HepG2 (cell line): ENCODE measurements around the gene GALNT10. TPM values are rescaled to one million over a fixed set of nuclear protein-coding genes. Genes with fewer than 3 reads are reported as not detected.
A peak's percentile ranks its signal among the peaks of the same experiment; 100 is the strongest.

Experiments
- ATAC-seq: fragments of 200-7000 bp; cut with Tn5 transposase; 3 replicates; pipeline ENCODE4 v1.9.1; 2020; ENCODE audit warnings: mild to moderate bottlenecking, moderate library complexity
- BruUV-seq: library from RNA; stranded (reverse); fragments of 400-500 nt; replicated peaks from 2 replicates; lab custom pipeline; 2021; lab: Mats Ljungman, UMichigan
- CTCF ChIA-PET: fragments of 300-600 bp; formaldehyde crosslinking; extraction: SDS; loops from one replicate; lab custom pipeline; 2021; ENCODE audit warnings: low total read pairs, inconsistent platforms, low intra/inter-chr PET ratio; lab: Yijun Ruan, JAX
- POLR2A ChIA-PET: fragments of 350-600 bp; sonication (Branson Sonifier 250); formaldehyde crosslinking; loops from one replicate; lab custom pipeline; 2020; ENCODE audit warnings: antibody characterized with exemption, inconsistent platforms; lab: Yijun Ruan, JAX
- DNase-seq: peaks from one replicate; pipeline ENCODE4 v3.0.0-alpha.2; 2015; ENCODE audit warnings: low spot score
- FAIRE-seq: peaks from 3 replicates; lab custom pipeline; 2011; peaks lifted over from hg19 to GRCh38; lab: Jason Lieb, UNC
- H2AFZ ChIP-seq: one replicate; pipeline ENCODE4 v1.6.1; 2011; ENCODE audit warnings: low read length, inconsistent platforms
- H3K27ac ChIP-seq: fragments of 300-600 bp; 3 replicates; pipeline ENCODE4 v1.8.0; 2011; ENCODE audit warnings: mixed run types, mild to moderate bottlenecking, mixed read lengths, low read length, inconsistent platforms; ENCODE audit not compliant: insufficient read depth; ENCODE audit errors: extremely low read length
- H3K27me3 ChIP-seq, 2 experiments: fragments of 200-600 bp in 1 of 2; 2 replicates in 1 of 2; 3 replicates in 1 of 2; pipeline versions ENCODE4 v1.6.0 to v1.8.0; 2011; ENCODE audit warnings: low read length in 2 of 2, mild to moderate bottlenecking in 2 of 2, moderate library complexity in 2 of 2, inconsistent platforms in 1 of 2; ENCODE audit not compliant: insufficient read depth in 2 of 2, control insufficient read depth in 1 of 2
- H3K36me3 ChIP-seq, 2 experiments: fragments of 200-600 bp in 1 of 2; replicated peaks in 1 of 2; 2 replicates in 1 of 2; 3 replicates in 1 of 2; pipeline versions ENCODE4 v1.5.1 to v1.8.0; 2011; ENCODE audit warnings: low read length in 2 of 2, inconsistent platforms in 1 of 2; ENCODE audit not compliant: insufficient read depth in 2 of 2, control insufficient read depth in 1 of 2
- H3K4me1 ChIP-seq: 2 replicates; pipeline ENCODE4 v1.5.1; 2012; ENCODE audit warnings: low read length, inconsistent platforms; ENCODE audit not compliant: insufficient read depth
- H3K4me2 ChIP-seq: 2 replicates; pipeline ENCODE4 v1.6.0; 2011; ENCODE audit warnings: low read depth, low read length, inconsistent platforms
- H3K4me3 ChIP-seq, 3 experiments: fragments of 200-600 bp in 1 of 3; sonication (generic), shearing (Covaris generic) in 1 of 3; replicated peaks in 1 of 3; 2 replicates each; pipeline ENCODE4 v1.5.1; 2011 to 2016; ENCODE audit warnings: low read length in 3 of 3, inconsistent platforms in 2 of 3, low read depth in 2 of 3, mild to moderate bottlenecking in 2 of 3, control low read depth in 1 of 3, mixed read lengths in 1 of 3; ENCODE audit not compliant: insufficient read depth in 1 of 3
- H3K79me2 ChIP-seq: one replicate; pipeline ENCODE4 v1.6.1; 2011; ENCODE audit warnings: low read length, inconsistent platforms; ENCODE audit not compliant: insufficient read depth
- H3K9ac ChIP-seq: 2 replicates; pipeline ENCODE4 v1.6.0; 2011; ENCODE audit warnings: mild to moderate bottlenecking, low read depth, low read length, inconsistent platforms; ENCODE audit not compliant: insufficient read depth
- H3K9me3 ChIP-seq: 2 replicates; pipeline ENCODE4 v1.5.1; 2012; ENCODE audit warnings: mild to moderate bottlenecking, low read length
- H4K20me1 ChIP-seq: 2 replicates; pipeline ENCODE4 v1.6.0; 2011; ENCODE audit warnings: inconsistent platforms, mild to moderate bottlenecking, low read length, moderate library complexity; ENCODE audit not compliant: insufficient read depth
- FOXA1 ChIP-seq, 2 experiments: fragments of 450-650 bp in 1 of 2; sonication (generic) in 1 of 2; formaldehyde crosslinking in 1 of 2; IDR thresholded peaks; 2 replicates each; pipeline versions ENCODE4 v1.4.0 to v1.6.1; 2016 to 2020; ENCODE audit warnings: missing genetic modification reagents in 1 of 2
- HIC2 ChIP-seq: sonication (generic); formaldehyde crosslinking; IDR thresholded peaks from 2 replicates; pipeline ENCODE4 v1.9.0; 2022; ENCODE audit warnings: low read depth, missing genetic modification reagents
- KDM3A ChIP-seq: IDR thresholded peaks from 2 replicates; pipeline ENCODE4 v1.6.1; 2018; ENCODE audit warnings: low read depth, missing compliant biosample characterization
- MAFF ChIP-seq: IDR thresholded peaks from 2 replicates; pipeline ENCODE4 v1.6.1; 2011; ENCODE audit warnings: low read depth, low read length, improper control_type of control experiment
- NFYB ChIP-seq: sonication (generic); formaldehyde crosslinking; IDR thresholded peaks from 2 replicates; pipeline ENCODE4 v1.4.0; 2020; ENCODE audit warnings: missing genetic modification reagents
- SNAPC5 ChIP-seq: sonication (generic); formaldehyde crosslinking; IDR thresholded peaks from 2 replicates; pipeline ENCODE4 v1.8.1; 2023; ENCODE audit warnings: mild to moderate bottlenecking, missing genetic modification reagents, borderline replicate concordance
- TOPORS ChIP-seq: sonication (generic); formaldehyde crosslinking; IDR thresholded peaks from 2 replicates; pipeline ENCODE4 v1.8.0; 2023; ENCODE audit warnings: mild to moderate bottlenecking, missing genetic modification reagents
- ZNF263 ChIP-seq: sonication (generic); formaldehyde crosslinking; IDR thresholded peaks from 2 replicates; pipeline ENCODE4 v1.4.0; 2020; ENCODE audit warnings: missing genetic modification reagents
- ZNF441 ChIP-seq: sonication (generic); formaldehyde crosslinking; IDR thresholded peaks from 2 replicates; pipeline ENCODE4 v1.7.0; 2021; ENCODE audit warnings: missing genetic modification reagents, borderline replicate concordance
- ZNF569 ChIP-seq: sonication (generic); formaldehyde crosslinking; IDR thresholded peaks from 2 replicates; pipeline ENCODE4 v1.5.0; 2020; ENCODE audit warnings: mild to moderate bottlenecking, missing genetic modification reagents, moderate library complexity, borderline replicate concordance
- ZNF773 ChIP-seq: sonication (generic); formaldehyde crosslinking; IDR thresholded peaks from 2 replicates; pipeline ENCODE4 v1.4.0; 2020; ENCODE audit warnings: missing genetic modification reagents, borderline replicate concordance
- WGBS: methylation state at CpG from one replicate; pipeline ENCODE4 v1.1.6; 2017; ENCODE audit warnings: low lambda C conversion rate; 5-methylcytosine and 5-hydroxymethylcytosine counted together
- in situ Hi-C: cut with HindIII; loops from 2 replicates; pipeline ENCODE4 v1.10.0; 2017; ENCODE audit warnings: low pct_unique_long_range_greater_than_20kb; ENCODE audit not compliant: extremely low pct_ligation_motif_present
- intact Hi-C: fragments of 100-400 bp; cut with micrococcal nuclease; formaldehyde crosslinking; loops from one replicate; pipeline ENCODE4 v1.10.0; 2022; ENCODE audit not compliant: unreplicated experiment
- polyA plus RNA-seq, 8 experiments: library from polyadenylated mRNA; depleted of rRNA in 3 of 8; stranded (reverse) in 7 of 8; unstranded in 1 of 8; fragments of >200 nt; fragmentation: Illumina TruSeq in 4 of 8; extraction: Trizol in 4 of 8; gene quantifications; 2 replicates each; pipeline versions ENCODE4 v1.2.1 to v1.2.3, GENCODE V29; 2011 to 2016; ENCODE audit warnings: low read depth in 4 of 8, missing spikeins in 1 of 8, mixed read lengths in 1 of 8; ENCODE audit not compliant: insufficient read depth in 1 of 8
- total RNA-seq, 5 experiments: library from RNA; depleted of rRNA; stranded (reverse); fragments of >200 nt; fragmentation: Illumina TruSeq; extraction: Trizol; gene quantifications; 2 replicates each; pipeline ENCODE4 v1.2.3, GENCODE V29; 2016; ENCODE audit warnings: low read depth in 1 of 5

Gene GALNT10
- total and polyA plus RNA-seq, 2 of the 13 experiments (the other 11 are each of a cell fraction or from before 2014, with no cell fraction given): 8.1 to 11.2 TPM

GRCh38 chr5:154206311-154206710 lies 15.8 kb downstream of the GALNT10 start (continued):
- TF ChIP-seq FOXA1 (IDR thresholded peaks at IDR 0.05): no peak
- no peak for TF ChIP-seq FOXA1 (CRISPR knock-in tag; IDR thresholded peaks at IDR 0.05)
- TF ChIP-seq ZNF773 (CRISPR knock-in tag): no peak
- no peak for TF ChIP-seq ZNF441 (CRISPR knock-in tag)
- no peak for TF ChIP-seq KDM3A (CRISPR knock-in tag)
- no peak for TF ChIP-seq MAFF
- TF ChIP-seq SNAPC5 (CRISPR knock-in tag): no peak
- no peak for TF ChIP-seq HIC2
- TF ChIP-seq ZNF569 (CRISPR knock-in tag): no peak
- no peak for TF ChIP-seq TOPORS (CRISPR knock-in tag)

GRCh38 chr5:154207204-154207603 lies 16.7 kb downstream of the GALNT10 start:
- H3K27me3 ChIP-seq: no peaks in the 10 kb centered on the region
- H3K9ac ChIP-seq: no peak overlapping the region
- FAIRE-seq (peak; percentile 53), ATAC-seq (peak; percentile 69), DNase-seq (peak; percentile 35)
- H2AFZ ChIP-seq: no peak overlapping the region
- peak; percentile 88 for TF ChIP-seq ZNF263
- no peak for TF ChIP-seq NFYB
- H3K4me2 ChIP-seq: no peak overlapping the region
- H3K9me3 ChIP-seq: no peaks in the 10 kb centered on the region
- BruUV-seq: no TSS peak
- in situ Hi-C loops: no loop called here
- ChIA-PET CTCF (no interaction called here), POLR2A (no interaction called here)
- no peaks in the 10 kb centered on the region for H3K79me2 ChIP-seq
- no peaks in the 10 kb centered on the region; a peak in 1 of 5 replicates for H3K36me3 ChIP-seq
- H3K27ac ChIP-seq: peak overlapping the region; percentile 1
- intact Hi-C loops: no loop called here
- H3K4me1 ChIP-seq: peaks cover 32% of the 10 kb centered on the region
- 71% methylated on average over 4 of the region's 4 CpGs for WGBS
- H3K4me3 ChIP-seq: no peak overlapping the region
- no peaks in the 10 kb centered on the region for H4K20me1 ChIP-seq
